Activated T-cell treated with anti-CD3 and anti-CD28 coated beads, Interleukin-2, amount 50 U/mL, for 4 hours (primary cell): ENCODE results near the gene NDUFA8. TPM values are rescaled to one million over a fixed set of nuclear protein-coding genes. Genes with fewer than 3 reads are reported as not detected.

Experiments
- ATAC-seq, 2 donors: fragments of 200-7000 bp; cut with Tn5 transposase; one replicate each; pipeline ENCODE4 v1.10.0; 2021
- DNase-seq: peaks from one replicate; pipeline ENCODE4 v3.0.0-alpha.2; 2020
- H3K27me3 Mint-ChIP-seq: one replicate; pipeline ENCODE4 v1.8.0; 2021; ENCODE audit warnings: low read depth, mixed read lengths
- H3K36me3 Mint-ChIP-seq: one replicate; pipeline ENCODE4 v1.8.0; 2022; ENCODE audit warnings: mixed read lengths; ENCODE audit not compliant: insufficient read depth
- H3K4me1 Mint-ChIP-seq: one replicate; pipeline ENCODE4 v1.8.0; 2021; ENCODE audit warnings: low read depth, mixed read lengths
- H3K4me3 Mint-ChIP-seq: one replicate; pipeline ENCODE4 v1.8.0; 2021; ENCODE audit warnings: mild to moderate bottlenecking, moderate library complexity, mixed read lengths
- H3K9me3 Mint-ChIP-seq: one replicate; pipeline ENCODE4 v1.8.0; 2021; ENCODE audit warnings: mixed read lengths
- total RNA-seq, 3 donors: library from RNA; stranded (reverse); gene quantifications; one replicate each; pipeline ENCODE4 v1.2.1, GENCODE V29; 2021

The NDUFA8 gene
- total RNA-seq, 3 donors from 2014 or later = 47.3 to 52.9 (median 50.3) TPM

GRCh38 chr9:122126331-122127261 lies 33.0 kb downstream of the NDUFA8 start:
- DNase-seq = no peak

GRCh38 chr9:122125509-122126330 lies 33.9 kb downstream of the NDUFA8 start:
- Mint-ChIP-seq H3K4me3 (peak overlapping the region; percentile 45), H3K9me3 (no peaks in the 10 kb centered on the region), H3K4me1 (peaks cover 19% of the 10 kb centered on the region), H3K36me3 (no peaks in the 10 kb centered on the region), H3K27me3 (peaks cover 35% of the 10 kb centered on the region)
- DNase-seq (no peak), ATAC-seq (peak; percentile 2 to 6)

More at GRCh38 chr9:122126331-122127261, 33.0 kb downstream of the NDUFA8 start:
- Mint-ChIP-seq H3K9me3 (no peaks in the 10 kb centered on the region), H3K36me3 (no peaks in the 10 kb centered on the region), H3K27me3 (peaks cover 39% of the 10 kb centered on the region), H3K4me1 (peaks cover 19% of the 10 kb centered on the region), H3K4me3 (peak overlapping the region; percentile 45)
- no peak for ATAC-seq

DNA sequence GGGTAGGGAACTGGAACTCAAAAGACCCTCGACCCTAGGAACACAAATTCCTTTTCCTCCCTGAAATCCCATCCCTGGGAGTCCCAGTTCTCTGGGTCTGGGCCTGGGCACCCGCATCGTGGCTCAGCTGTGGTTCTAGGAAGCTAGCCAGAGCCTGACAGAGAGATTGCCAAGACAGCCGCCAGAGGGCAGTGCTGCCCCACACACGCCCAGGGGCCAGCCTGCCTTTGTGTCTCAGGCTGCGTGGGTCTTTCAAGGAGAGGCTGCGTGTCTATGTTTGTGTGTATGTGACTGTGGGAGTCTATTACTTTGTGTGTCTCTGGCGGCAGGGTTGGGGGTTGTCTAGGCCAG lies 34.4 kb downstream of the NDUFA8 start:
- DNase-seq (peak; percentile 75), ATAC-seq (peak; percentile 82 to 84)
- Mint-ChIP-seq H3K9me3 (no peaks in the 10 kb centered on the region), H3K4me1 (peaks cover 19% of the 10 kb centered on the region), H3K4me3 (no peak overlapping the region), H3K27me3 (peaks cover 33% of the 10 kb centered on the region), H3K36me3 (no peaks in the 10 kb centered on the region)

DNA sequence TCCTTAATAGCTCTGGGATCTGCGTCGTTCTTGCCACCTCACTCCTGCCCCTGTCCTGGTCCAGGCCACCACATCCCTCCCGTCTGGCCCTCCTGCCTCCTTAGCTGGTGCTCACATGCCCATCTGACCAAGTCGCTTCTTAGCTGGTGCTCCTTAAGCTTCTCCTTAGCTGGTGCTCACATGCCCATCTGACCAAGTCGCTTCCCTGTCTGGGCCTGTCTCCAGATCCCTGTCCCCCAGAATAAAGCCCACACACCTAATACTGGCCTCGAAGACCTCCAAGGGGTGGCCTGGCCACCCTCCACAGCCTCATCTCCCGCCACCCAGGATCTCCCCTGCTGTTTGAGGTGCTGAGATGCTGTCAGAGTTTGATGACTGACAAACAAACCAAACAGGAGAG lies 35.1 kb downstream of the NDUFA8 start:
- Mint-ChIP-seq H3K36me3 (no peaks in the 10 kb centered on the region), H3K4me3 (no peak overlapping the region), H3K4me1 (peaks cover 19% of the 10 kb centered on the region), H3K9me3 (no peaks in the 10 kb centered on the region), H3K27me3 (peaks cover 33% of the 10 kb centered on the region)
- DNase-seq = no peak
- ATAC-seq = no peak

DNA sequence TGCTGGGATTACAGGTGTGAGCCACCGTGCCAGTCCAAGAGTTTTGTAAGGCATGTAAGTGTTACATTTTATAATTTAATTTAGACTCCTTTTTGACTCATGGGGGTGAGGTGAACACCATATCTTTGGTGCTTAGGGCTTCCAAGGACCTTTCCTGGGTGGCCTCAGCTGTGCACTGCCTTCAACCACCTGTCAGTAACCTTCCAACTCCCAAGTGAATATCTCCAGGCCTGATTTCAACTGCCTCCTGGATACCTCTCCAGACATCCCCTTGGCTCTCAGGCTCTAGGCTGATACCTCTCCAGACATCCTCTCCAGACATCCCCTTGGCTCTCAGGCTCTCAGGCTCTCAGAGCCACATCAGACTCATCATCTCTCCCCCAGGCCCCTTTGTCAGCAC lies 35.5 kb downstream of the NDUFA8 start:
- Mint-ChIP-seq H3K9me3 (no peaks in the 10 kb centered on the region), H3K36me3 (no peaks in the 10 kb centered on the region), H3K27me3 (peaks cover 29% of the 10 kb centered on the region), H3K4me3 (no peak overlapping the region), H3K4me1 (peaks cover 19% of the 10 kb centered on the region)
- DNase-seq = no peak
- ATAC-seq = no peak

DNA sequence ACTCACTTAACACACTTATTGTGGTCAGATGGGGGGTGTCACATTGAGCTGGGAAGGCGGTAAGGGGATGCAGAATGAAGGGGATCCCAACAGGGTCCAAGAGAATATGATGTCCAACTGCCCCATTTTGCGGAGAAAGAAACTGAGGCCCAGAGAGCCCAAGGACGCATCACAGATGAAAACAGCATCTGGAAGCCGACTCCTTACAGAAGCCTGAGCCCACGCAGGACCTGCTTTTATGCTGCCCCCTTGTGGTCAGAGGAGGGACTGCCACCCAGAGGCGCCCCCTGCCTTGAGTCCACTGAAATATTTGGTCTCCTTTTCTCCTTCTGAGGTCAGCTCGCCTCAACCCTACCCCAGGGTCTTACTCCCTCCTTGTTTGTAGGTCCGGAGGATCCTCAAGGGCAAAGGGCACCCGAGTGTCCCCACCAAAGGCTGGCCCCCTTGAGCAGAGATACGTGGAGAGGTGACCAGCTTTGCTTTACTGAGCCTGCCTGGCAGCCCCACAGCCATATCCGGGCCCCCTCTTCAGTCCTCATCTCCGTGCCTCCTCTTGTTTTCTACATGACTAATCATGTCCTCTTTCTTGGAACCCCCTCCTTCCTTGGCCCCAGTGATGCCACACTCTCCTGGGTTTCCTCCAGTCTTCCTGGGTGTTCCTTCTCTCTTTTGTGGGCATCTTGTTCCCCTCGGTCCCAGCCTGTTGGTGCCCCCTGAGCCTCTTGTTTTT lies 36.5 kb downstream of the NDUFA8 start:
- Mint-ChIP-seq H3K9me3 (no peaks in the 10 kb centered on the region), H3K4me1 (peaks cover 19% of the 10 kb centered on the region), H3K27me3 (peaks cover 29% of the 10 kb centered on the region), H3K4me3 (no peak overlapping the region), H3K36me3 (no peaks in the 10 kb centered on the region)
- DNase-seq = peak; percentile 73
- ATAC-seq = peak; percentile 51

- ATAC-seq = no peak
- no peaks in the 10 kb centered on the region for H3K9me3 Mint-ChIP-seq
- peaks cover 14% of the 10 kb centered on the region for H3K4me1 Mint-ChIP-seq
- no peak for DNase-seq
- H3K4me3 Mint-ChIP-seq = no peak overlapping the region
- peaks cover 28% of the 10 kb centered on the region for H3K27me3 Mint-ChIP-seq
- H3K36me3 Mint-ChIP-seq = no peaks in the 10 kb centered on the region
Measured at GRCh38 chr9:122122468-122122867, 37.1 kb downstream of the NDUFA8 start.

- no peaks in the 10 kb centered on the region for H3K36me3 Mint-ChIP-seq
- H3K4me1 Mint-ChIP-seq = peaks cover 12% of the 10 kb centered on the region
- DNase-seq (no peak), ATAC-seq (no peak)
- no peaks in the 10 kb centered on the region for H3K9me3 Mint-ChIP-seq
- no peak overlapping the region for H3K4me3 Mint-ChIP-seq
- peaks cover 26% of the 10 kb centered on the region for H3K27me3 Mint-ChIP-seq
Measured at GRCh38 chr9:122121931-122122330, 37.6 kb downstream of the NDUFA8 start.

DNA sequence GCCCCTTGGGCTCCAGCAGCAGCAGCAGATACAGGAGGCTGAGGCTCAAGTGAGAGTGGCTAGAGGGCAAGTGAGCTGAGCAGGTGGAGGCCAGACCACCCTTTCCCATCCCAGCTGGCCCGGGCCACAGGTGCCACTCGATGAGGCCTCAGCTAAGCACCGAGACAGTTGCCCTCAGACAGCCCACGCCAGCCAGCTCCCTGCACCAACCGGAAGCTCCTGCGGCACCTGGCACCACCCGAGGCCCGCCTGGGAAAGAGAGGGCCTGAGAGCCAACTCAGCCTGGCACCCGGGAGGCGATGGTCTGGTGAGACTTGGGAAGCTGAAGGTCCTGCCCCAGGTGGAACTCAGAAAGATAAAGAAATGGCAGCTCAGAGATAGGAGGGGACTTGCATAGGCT lies 38.2 kb downstream of the NDUFA8 start:
- Mint-ChIP-seq H3K36me3 (no peaks in the 10 kb centered on the region), H3K4me1 (peaks cover 8% of the 10 kb centered on the region), H3K4me3 (no peak overlapping the region), H3K9me3 (no peaks in the 10 kb centered on the region), H3K27me3 (peaks cover 23% of the 10 kb centered on the region)
- no peak for DNase-seq
- no peak for ATAC-seq

GRCh38 chr9:122120316-122121071 lies 39.1 kb downstream of the NDUFA8 start:
- ATAC-seq (no peak), DNase-seq (no peak)
- Mint-ChIP-seq H3K4me1 (peaks cover 3% of the 10 kb centered on the region), H3K27me3 (peaks cover 15% of the 10 kb centered on the region), H3K9me3 (no peaks in the 10 kb centered on the region), H3K4me3 (no peak overlapping the region), H3K36me3 (no peaks in the 10 kb centered on the region)

GRCh38 chr9:122119721-122120120 lies 39.9 kb downstream of the NDUFA8 start:
- no peak for DNase-seq
- H3K4me3 Mint-ChIP-seq = no peak overlapping the region
- no peaks in the 10 kb centered on the region for H3K4me1 Mint-ChIP-seq
- no peak for ATAC-seq
- no peaks in the 10 kb centered on the region for H3K9me3 Mint-ChIP-seq
- peaks cover 9% of the 10 kb centered on the region for H3K27me3 Mint-ChIP-seq
- H3K36me3 Mint-ChIP-seq = no peaks in the 10 kb centered on the region

DNA sequence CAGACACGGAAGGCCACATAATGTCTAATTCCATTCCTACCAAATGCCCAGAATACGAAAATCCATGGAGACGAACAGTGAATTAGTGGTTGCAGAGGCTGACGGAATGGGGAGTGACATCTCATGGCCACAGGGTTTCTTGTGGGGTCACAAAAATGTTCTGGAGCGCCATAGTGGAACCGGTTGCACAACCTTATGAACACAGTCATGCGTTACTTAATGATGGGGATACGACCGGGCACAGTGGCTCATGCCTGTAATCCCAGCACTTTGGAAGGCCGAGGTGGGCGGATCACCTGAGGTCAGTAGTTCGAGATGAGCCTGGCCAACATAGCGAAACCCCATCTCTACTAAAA lies 40.4 kb downstream of the NDUFA8 start:
- no peak overlapping the region for H3K4me3 Mint-ChIP-seq

GRCh38 chr9:122118343-122119165 lies 41.0 kb downstream of the NDUFA8 start:
- Mint-ChIP-seq H3K36me3 (no peaks in the 10 kb centered on the region), H3K9me3 (no peaks in the 10 kb centered on the region), H3K4me3 (no peak overlapping the region), H3K27me3 (peaks cover 1% of the 10 kb centered on the region), H3K4me1 (no peaks in the 10 kb centered on the region)
- ATAC-seq = no peak
- no peak for DNase-seq

More for the DNA sequence above, 40.4 kb downstream of the NDUFA8 start:
- H3K36me3 Mint-ChIP-seq = no peaks in the 10 kb centered on the region
- no peaks in the 10 kb centered on the region for H3K4me1 Mint-ChIP-seq
- no peak for DNase-seq
- peaks cover 3% of the 10 kb centered on the region for H3K27me3 Mint-ChIP-seq
- no peaks in the 10 kb centered on the region for H3K9me3 Mint-ChIP-seq
- ATAC-seq = no peak
